HepG2 (cell line): ENCODE results near the gene MILR1. TPM values are rescaled to one million over a fixed set of nuclear protein-coding genes. Genes with fewer than 3 reads are reported as not detected.

Experiments used
- HDAC2 ChIP-seq: sonication (generic); formaldehyde crosslinking; IDR thresholded peaks from 2 replicates; pipeline ENCODE4 v1.4.0; 2020; ENCODE audit warnings: missing genetic modification reagents
- HHEX ChIP-seq: IDR thresholded peaks from 2 replicates; pipeline ENCODE4 v1.6.1; 2016; ENCODE audit warnings: control low read depth
- IRF2 ChIP-seq: IDR thresholded peaks from 2 replicates; pipeline ENCODE4 v1.6.1; 2018; ENCODE audit warnings: missing genetic modification reagents, missing compliant biosample characterization
- KAT8 ChIP-seq: IDR thresholded peaks from 2 replicates; pipeline ENCODE4 v1.6.1; 2016; ENCODE audit warnings: missing genetic modification reagents, missing compliant biosample characterization
- NCOA1 ChIP-seq: sonication (generic); formaldehyde crosslinking; IDR thresholded peaks from 2 replicates; pipeline ENCODE4 v1.9.0; 2021; ENCODE audit warnings: missing genetic modification reagents
- PATZ1 ChIP-seq: sonication (generic); formaldehyde crosslinking; IDR thresholded peaks from 2 replicates; pipeline ENCODE4 v1.4.0; 2020; ENCODE audit warnings: missing genetic modification reagents
- SOX13 ChIP-seq, 3 experiments: fragments of 450-650 bp in 1 of 3; sonication (generic) in 1 of 3; formaldehyde crosslinking in 1 of 3; IDR thresholded peaks in 2 of 3; conservative IDR thresholded peaks in 1 of 3; 2 replicates each; pipeline versions ENCODE4 v1.5.0 to v1.6.1; 2016 to 2020; ENCODE audit warnings: antibody characterized with exemption in 1 of 3, mild to moderate bottlenecking in 1 of 3, missing compliant biosample characterization in 1 of 3, missing genetic modification reagents in 1 of 3, moderate library complexity in 1 of 3
- ZBTB2 ChIP-seq: sonication (generic); formaldehyde crosslinking; IDR thresholded peaks from 2 replicates; pipeline ENCODE4 v1.8.0; 2022; ENCODE audit warnings: low read depth, missing genetic modification reagents
- ZBTB25 ChIP-seq: IDR thresholded peaks from 2 replicates; pipeline ENCODE4 v1.6.1; 2018; ENCODE audit warnings: missing genetic modification reagents
- ZBTB38 ChIP-seq: sonication (generic); formaldehyde crosslinking; IDR thresholded peaks from 2 replicates; pipeline ENCODE4 v1.5.1; 2020; ENCODE audit warnings: mild to moderate bottlenecking, missing genetic modification reagents
- ZBTB7B ChIP-seq: sonication (generic); formaldehyde crosslinking; IDR thresholded peaks from 2 replicates; pipeline ENCODE4 v1.4.0; 2020; ENCODE audit warnings: missing genetic modification reagents
- ZMYM2 ChIP-seq: sonication (generic); formaldehyde crosslinking; IDR thresholded peaks from 2 replicates; pipeline ENCODE4 v1.8.0; 2022; ENCODE audit warnings: mild to moderate bottlenecking, missing genetic modification reagents
- ZNF343 ChIP-seq: sonication (generic); formaldehyde crosslinking; IDR thresholded peaks from 2 replicates; pipeline ENCODE4 v1.4.0; 2020; ENCODE audit warnings: mild to moderate bottlenecking, missing genetic modification reagents
- polyA plus RNA-seq, 8 experiments: library from polyadenylated mRNA; depleted of rRNA in 3 of 8; stranded (reverse) in 7 of 8; unstranded in 1 of 8; fragments of >200 nt; fragmentation: Illumina TruSeq in 4 of 8; extraction: Trizol in 4 of 8; gene quantifications; 2 replicates each; pipeline versions ENCODE4 v1.2.1 to v1.2.3, GENCODE V29; 2011 to 2016; ENCODE audit warnings: low read depth in 4 of 8, missing spikeins in 1 of 8, mixed read lengths in 1 of 8; ENCODE audit not compliant: insufficient read depth in 1 of 8
- total RNA-seq, 5 experiments: library from RNA; depleted of rRNA; stranded (reverse); fragments of >200 nt; fragmentation: Illumina TruSeq; extraction: Trizol; gene quantifications; 2 replicates each; pipeline ENCODE4 v1.2.3, GENCODE V29; 2016; ENCODE audit warnings: low read depth in 1 of 5
- TF ChIP-seq, protein P1 (sequence below), 2 experiments: fragments of 450-650 bp in 1 of 2; sonication (generic) in 1 of 2; formaldehyde crosslinking in 1 of 2; IDR thresholded peaks; 2 replicates each; pipeline versions ENCODE4 v1.6.1 to v1.8.0; 2016 to 2022; ENCODE audit warnings: antibody characterized with exemption in 1 of 2, mild to moderate bottlenecking in 1 of 2, missing genetic modification reagents in 1 of 2

MILR1 gene
- total and polyA plus RNA-seq, 2 of the 13 experiments (the other 11 are each of a cell fraction or from before 2014, with no cell fraction given): 0.27 to 1.7 TPM

- TF ChIP-seq PATZ1 (CRISPR knock-in tag) (peak; percentile 67), HDAC2 (CRISPR knock-in tag) (peak; percentile 67), SOX13 (IDR thresholded peaks at IDR 0.05) (no peak), SOX13 (CRISPR knock-in tag; conservative IDR thresholded peaks at IDR 0.05 in 1 of 2, IDR thresholded peaks at IDR 0.05 in 1 of 2) (peak in 1 of 2 experiments; percentile 78; a peak in 2 of 4 replicates), HHEX (peak; percentile 5; the same call in 1 of the 2 replicates), IRF2 (CRISPR knock-in tag) (peak; percentile 74), ZBTB7B (CRISPR knock-in tag) (peak; percentile 54; the same call in 1 of the 2 replicates), KAT8 (CRISPR knock-in tag) (peak; percentile 49), ZBTB25 (CRISPR knock-in tag) (peak; percentile 51), ZMYM2 (CRISPR knock-in tag) (peak; percentile 84; the same call in 1 of the 2 replicates), ZNF343 (peak; percentile 75; the same call in 1 of the 2 replicates), ZBTB2 (CRISPR knock-in tag) (no peak), ZBTB38 (CRISPR knock-in tag) (peak; percentile 19; the same call in 1 of the 2 replicates), NCOA1 (peak; percentile 96; the same call in 1 of the 2 replicates)
- TF ChIP-seq, protein P1, sequence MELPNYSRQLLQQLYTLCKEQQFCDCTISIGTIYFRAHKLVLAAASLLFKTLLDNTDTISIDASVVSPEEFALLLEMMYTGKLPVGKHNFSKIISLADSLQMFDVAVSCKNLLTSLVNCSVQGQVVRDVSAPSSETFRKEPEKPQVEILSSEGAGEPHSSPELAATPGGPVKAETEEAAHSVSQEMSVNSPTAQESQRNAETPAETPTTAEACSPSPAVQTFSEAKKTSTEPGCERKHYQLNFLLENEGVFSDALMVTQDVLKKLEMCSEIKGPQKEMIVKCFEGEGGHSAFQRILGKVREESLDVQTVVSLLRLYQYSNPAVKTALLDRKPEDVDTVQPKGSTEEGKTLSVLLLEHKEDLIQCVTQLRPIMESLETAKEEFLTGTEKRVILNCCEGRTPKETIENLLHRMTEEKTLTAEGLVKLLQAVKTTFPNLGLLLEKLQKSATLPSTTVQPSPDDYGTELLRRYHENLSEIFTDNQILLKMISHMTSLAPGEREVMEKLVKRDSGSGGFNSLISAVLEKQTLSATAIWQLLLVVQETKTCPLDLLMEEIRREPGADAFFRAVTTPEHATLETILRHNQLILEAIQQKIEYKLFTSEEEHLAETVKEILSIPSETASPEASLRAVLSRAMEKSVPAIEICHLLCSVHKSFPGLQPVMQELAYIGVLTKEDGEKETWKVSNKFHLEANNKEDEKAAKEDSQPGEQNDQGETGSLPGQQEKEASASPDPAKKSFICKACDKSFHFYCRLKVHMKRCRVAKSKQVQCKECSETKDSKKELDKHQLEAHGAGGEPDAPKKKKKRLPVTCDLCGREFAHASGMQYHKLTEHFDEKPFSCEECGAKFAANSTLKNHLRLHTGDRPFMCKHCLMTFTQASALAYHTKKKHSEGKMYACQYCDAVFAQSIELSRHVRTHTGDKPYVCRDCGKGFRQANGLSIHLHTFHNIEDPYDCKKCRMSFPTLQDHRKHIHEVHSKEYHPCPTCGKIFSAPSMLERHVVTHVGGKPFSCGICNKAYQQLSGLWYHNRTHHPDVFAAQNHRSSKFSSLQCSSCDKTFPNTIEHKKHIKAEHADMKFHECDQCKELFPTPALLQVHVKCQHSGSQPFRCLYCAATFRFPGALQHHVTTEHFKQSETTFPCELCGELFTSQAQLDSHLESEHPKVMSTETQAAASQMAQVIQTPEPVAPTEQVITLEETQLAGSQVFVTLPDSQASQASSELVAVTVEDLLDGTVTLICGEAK (IDR thresholded peaks at IDR 0.05): no peak
- TF ChIP-seq, protein P1 (CRISPR knock-in tag; IDR thresholded peaks at IDR 0.05): peak; percentile 74; the same call in 1 of the 2 replicates
These were observed 42.4 kb upstream of the MILR1 start (continued) for GRCh38 chr17:64406321-64407200.
